OCI-LY3 (cell line): Measurements from ENCODE around the gene PTGDR.

ENCODE experiments used
- H2AFZ ChIP-seq: fragments of 200-600, 300-600 bp; shearing (Covaris generic); 2 replicates; pipeline ENCODE4 v1.6.0; 2014; ENCODE audit warnings: antibody characterized with exemption, low read depth, low read length
- H3K27ac ChIP-seq: fragments of 200-600, 300-600 bp; sonication (generic); 2 replicates; pipeline ENCODE4 v1.5.1; 2014; ENCODE audit warnings: mild to moderate bottlenecking, low read length, moderate library complexity, mixed read lengths
- H3K27me3 ChIP-seq: fragments of 200-600, 300-600 bp; sonication (generic); 2 replicates; pipeline ENCODE4 v1.6.1; 2014; ENCODE audit warnings: low read depth, low read length, mixed read lengths
- H3K36me3 ChIP-seq: fragments of 200-600, 300-600 bp; sonication (generic); replicated peaks from 2 replicates; pipeline ENCODE3; 2014; ENCODE audit warnings: low read depth, low read length, mixed read lengths
- H3K4me1 ChIP-seq: fragments of 300-600, 200-600 bp; sonication (generic); 2 replicates; pipeline ENCODE4 v1.6.1; 2014; ENCODE audit warnings: low read length, mixed read lengths
- H3K4me2 ChIP-seq: fragments of 200-600, 300-600 bp; sonication (generic); 2 replicates; pipeline ENCODE4 v1.6.1; 2014; ENCODE audit warnings: low read length, mixed read lengths
- H3K4me3 ChIP-seq: fragments of 300-600, 200-600 bp; sonication (generic); 2 replicates; pipeline ENCODE4 v1.5.1; 2014; ENCODE audit warnings: antibody characterized with exemption, mild to moderate bottlenecking, low read length, moderate library complexity
- H3K79me2 ChIP-seq: fragments of 300-600, 200-600 bp; shearing (Covaris generic); 2 replicates; pipeline ENCODE4 v1.6.1; 2014; ENCODE audit warnings: mild to moderate bottlenecking, low read length, mixed read lengths
- H3K9ac ChIP-seq: fragments of 300-600, 200-600 bp; shearing (Covaris generic); 2 replicates; pipeline ENCODE4 v1.6.0; 2014; ENCODE audit warnings: mild to moderate bottlenecking, low read length, moderate library complexity
- H3K9me3 ChIP-seq: fragments of 200-600, 300-600 bp; shearing (Covaris generic); 2 replicates; pipeline ENCODE4 v1.6.1; 2014; ENCODE audit warnings: low read length, mixed read lengths; ENCODE audit not compliant: insufficient read depth
- H4K20me1 ChIP-seq: fragments of 200-600, 300-600 bp; sonication (generic); 2 replicates; pipeline ENCODE4 v1.6.1; 2016; ENCODE audit warnings: low read length, mixed read lengths; ENCODE audit not compliant: insufficient read depth
- CTCF ChIP-seq: fragments of 200-600, 300-600 bp; sonication (generic); IDR thresholded peaks from 2 replicates; pipeline ENCODE4 v1.5.1; 2014; ENCODE audit warnings: antibody characterized with exemption, low read length, low read depth
- EZH2phosphoT487 ChIP-seq: fragments of 200-600 bp; shearing (Covaris generic); IDR thresholded peaks from 2 replicates; pipeline ENCODE4 v1.6.1; 2018; ENCODE audit warnings: antibody characterized with exemption, mixed run types, low read depth

The PTGDR gene

GRCh38 chr14:52283099-52283498 is 15.6 kb downstream of the PTGDR start:
- Histone ChIP-seq H2AFZ (no peak overlapping the region), H3K4me1 (no peaks in the 10 kb centered on the region), H3K9me3 (no peaks in the 10 kb centered on the region), H4K20me1 (no peaks in the 10 kb centered on the region), H3K4me3 (no peak overlapping the region), H3K9ac (no peak overlapping the region), H3K4me2 (no peak overlapping the region), H3K27me3 (peaks cover 6% of the 10 kb centered on the region; the same call in 1 of the 2 replicates), H3K79me2 (no peaks in the 10 kb centered on the region), H3K27ac (no peak overlapping the region), H3K36me3 (peaks cover 7% of the 10 kb centered on the region)
- TF ChIP-seq CTCF (no peak), EZH2phosphoT487 (no peak)

GRCh38 chr14:52286661-52287649 is 19.5 kb downstream of the PTGDR start:
- Histone ChIP-seq H3K79me2 (no peaks in the 10 kb centered on the region), H3K27ac (no peak overlapping the region), H2AFZ (no peak overlapping the region), H3K9me3 (no peaks in the 10 kb centered on the region), H3K27me3 (peaks cover 22% of the 10 kb centered on the region), H3K4me2 (no peak overlapping the region), H3K4me1 (no peaks in the 10 kb centered on the region), H4K20me1 (no peaks in the 10 kb centered on the region), H3K4me3 (no peak overlapping the region), H3K9ac (no peak overlapping the region), H3K36me3 (no peaks in the 10 kb centered on the region)
- TF ChIP-seq EZH2phosphoT487 (no peak), CTCF (no peak)

GRCh38 chr14:52296378-52296777 is 28.9 kb downstream of the PTGDR start:
- Histone ChIP-seq H3K9me3 (no peaks in the 10 kb centered on the region), H3K27ac (no peak overlapping the region), H2AFZ (no peak overlapping the region), H3K4me1 (0 out of 2 replicates have a peak, but pooled peaks cover 3% of the 10 kb centered on the region), H4K20me1 (no peaks in the 10 kb centered on the region), H3K36me3 (no peaks in the 10 kb centered on the region), H3K79me2 (no peaks in the 10 kb centered on the region), H3K4me3 (no peak overlapping the region), H3K4me2 (no peak overlapping the region), H3K9ac (no peak overlapping the region), H3K27me3 (peaks cover 22% of the 10 kb centered on the region)
- TF ChIP-seq CTCF = no peak
- TF ChIP-seq EZH2phosphoT487 = no peak

- 0 out of 2 replicates have a peak, but pooled peaks cover 3% of the 10 kb centered on the region for H3K4me1 ChIP-seq
- no peak overlapping the region for H3K27ac ChIP-seq
- no peak overlapping the region for H3K9ac ChIP-seq
- no peak overlapping the region for H3K4me2 ChIP-seq
- no peaks in the 10 kb centered on the region for H3K36me3 ChIP-seq
- H3K79me2 ChIP-seq = no peaks in the 10 kb centered on the region
- H2AFZ ChIP-seq = no peak overlapping the region
- no peak overlapping the region for H3K4me3 ChIP-seq
- no peaks in the 10 kb centered on the region for H4K20me1 ChIP-seq
- H3K9me3 ChIP-seq = no peaks in the 10 kb centered on the region
- TF ChIP-seq EZH2phosphoT487 (no peak), CTCF (no peak)
- peaks cover 32% of the 10 kb centered on the region for H3K27me3 ChIP-seq
Measured at GRCh38 chr14:52298795-52299194, 31.3 kb downstream of the PTGDR start.
